ENCODE results near the gene ADARB2. TPM values are rescaled to one million over a fixed set of nuclear protein-coding genes. Genes with fewer than 3 reads are reported as not detected.

The ADARB2 gene
- total and polyA plus RNA-seq, 2 donors (not counting 1 experiment from before 2014, with no cell fraction given): not detected

DNA sequence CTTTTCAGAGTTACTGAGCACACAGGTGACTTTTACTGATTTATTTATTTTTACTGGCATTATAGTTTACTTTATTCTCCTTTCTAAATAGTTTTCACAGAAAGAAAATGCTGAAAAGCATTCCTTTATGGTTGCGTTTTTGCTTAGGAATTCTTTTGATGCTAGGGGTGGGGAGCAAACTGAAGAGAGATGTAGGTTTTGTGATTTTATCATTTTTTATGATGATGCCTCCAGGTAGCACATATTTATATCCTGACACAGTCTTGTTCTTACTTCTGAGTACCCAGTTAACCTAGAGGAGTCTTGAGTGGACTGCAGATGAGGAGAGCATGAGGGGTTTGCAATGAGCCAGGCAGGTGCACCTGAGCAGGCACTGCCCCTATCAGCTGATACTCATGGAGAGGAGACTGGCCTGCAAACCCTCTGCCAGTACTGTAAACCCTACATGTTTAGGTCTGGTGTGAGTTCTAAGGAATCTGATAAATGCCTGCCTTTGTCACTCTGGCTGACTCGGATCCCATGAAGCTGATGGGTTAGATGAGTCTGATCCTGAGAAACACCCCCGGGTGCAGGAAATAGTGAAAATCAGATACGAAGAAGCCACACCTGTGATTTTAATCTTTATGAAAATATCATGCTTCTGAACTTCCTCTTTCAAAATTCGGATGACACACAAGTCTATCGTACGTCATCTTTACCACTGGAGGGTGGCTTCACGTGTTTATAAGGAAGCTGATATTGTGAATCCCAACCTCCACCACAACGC is 378.3 kb downstream of the ADARB2 start:
- no peaks in the 10 kb centered on the region for H3K79me2 ChIP-seq (ENCODE audit: control insufficient read depth, insufficient read depth, low read length)
- H3K4me1 ChIP-seq (ENCODE audit: control insufficient read depth, extremely low read depth, insufficient read depth, low read length): no peaks in the 10 kb centered on the region
- H3K4me2 ChIP-seq (ENCODE audit: extremely low read depth, insufficient read depth, low read length): no peak overlapping the region
- no peak overlapping the region for H3K9ac ChIP-seq (ENCODE audit: insufficient read depth, low read length)
- H3K27me3 ChIP-seq (ENCODE audit: control insufficient read depth, insufficient read depth, low read length): no peaks in the 10 kb centered on the region
- no peaks in the 10 kb centered on the region for H4K20me1 ChIP-seq (ENCODE audit: control insufficient read depth, extremely low read depth, insufficient read depth, low read length)
- no peak for DNase-seq (ENCODE audit: low read depth in 2 of 2)
- H3K36me3 ChIP-seq (ENCODE audit: control insufficient read depth, insufficient read depth, low read length): no peaks in the 10 kb centered on the region
- TF ChIP-seq EZH2 (IDR thresholded peaks at IDR 0.05; ENCODE audit: low read length, missing control alignments): no peak
- TF ChIP-seq, protein P1, sequence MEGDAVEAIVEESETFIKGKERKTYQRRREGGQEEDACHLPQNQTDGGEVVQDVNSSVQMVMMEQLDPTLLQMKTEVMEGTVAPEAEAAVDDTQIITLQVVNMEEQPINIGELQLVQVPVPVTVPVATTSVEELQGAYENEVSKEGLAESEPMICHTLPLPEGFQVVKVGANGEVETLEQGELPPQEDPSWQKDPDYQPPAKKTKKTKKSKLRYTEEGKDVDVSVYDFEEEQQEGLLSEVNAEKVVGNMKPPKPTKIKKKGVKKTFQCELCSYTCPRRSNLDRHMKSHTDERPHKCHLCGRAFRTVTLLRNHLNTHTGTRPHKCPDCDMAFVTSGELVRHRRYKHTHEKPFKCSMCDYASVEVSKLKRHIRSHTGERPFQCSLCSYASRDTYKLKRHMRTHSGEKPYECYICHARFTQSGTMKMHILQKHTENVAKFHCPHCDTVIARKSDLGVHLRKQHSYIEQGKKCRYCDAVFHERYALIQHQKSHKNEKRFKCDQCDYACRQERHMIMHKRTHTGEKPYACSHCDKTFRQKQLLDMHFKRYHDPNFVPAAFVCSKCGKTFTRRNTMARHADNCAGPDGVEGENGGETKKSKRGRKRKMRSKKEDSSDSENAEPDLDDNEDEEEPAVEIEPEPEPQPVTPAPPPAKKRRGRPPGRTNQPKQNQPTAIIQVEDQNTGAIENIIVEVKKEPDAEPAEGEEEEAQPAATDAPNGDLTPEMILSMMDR (conservative IDR thresholded peaks at IDR 0.05 in 1 of 2, IDR thresholded peaks at IDR 0.05 in 1 of 2; ENCODE audit: low read depth in 1 of 2, low read length in 2 of 2): no peak
- H3K9me3 ChIP-seq (ENCODE audit: control insufficient read depth, insufficient read depth, low read depth, low read length): no peaks in the 10 kb centered on the region
- no peak overlapping the region for H2AFZ ChIP-seq (ENCODE audit: low read length)
- H3K4me3 ChIP-seq (replicated peaks in 1 of 4; ENCODE audit: control extremely low read depth in 1 of 4, insufficient read depth in 1 of 4, low read depth in 3 of 4, low read length in 4 of 4): no peak overlapping the region
- H3K27ac ChIP-seq (ENCODE audit: insufficient read depth, low read length): no peak overlapping the region

DNA sequence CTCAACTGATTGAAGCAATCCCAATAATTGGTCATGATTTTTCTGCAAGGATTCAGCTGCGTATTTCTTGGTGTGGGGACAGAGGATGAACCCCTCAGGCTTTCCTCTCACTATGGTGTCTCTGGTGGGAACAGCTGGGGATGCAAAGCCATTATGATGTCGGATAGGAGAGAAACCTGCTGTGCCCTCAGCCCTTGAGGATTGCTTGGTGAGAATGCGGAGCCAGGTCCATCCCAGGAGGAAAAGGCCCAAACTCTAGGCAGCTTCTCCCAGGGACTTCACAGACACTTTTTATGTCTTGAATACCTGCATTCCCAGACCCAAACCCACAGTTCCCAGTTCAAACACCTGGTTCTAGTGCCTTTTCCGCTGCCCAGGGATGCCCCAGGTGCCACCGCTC is 379.2 kb downstream of the ADARB2 start:
- H3K9me3 ChIP-seq (ENCODE audit: control insufficient read depth, insufficient read depth, low read depth, low read length): no peaks in the 10 kb centered on the region
- TF ChIP-seq EZH2 (IDR thresholded peaks at IDR 0.05; ENCODE audit: low read length, missing control alignments): no peak
- TF ChIP-seq, protein P1 (conservative IDR thresholded peaks at IDR 0.05 in 1 of 2, IDR thresholded peaks at IDR 0.05 in 1 of 2; ENCODE audit: low read depth in 1 of 2, low read length in 2 of 2): no peak
- H3K4me2 ChIP-seq (ENCODE audit: extremely low read depth, insufficient read depth, low read length): no peak overlapping the region

DNA sequence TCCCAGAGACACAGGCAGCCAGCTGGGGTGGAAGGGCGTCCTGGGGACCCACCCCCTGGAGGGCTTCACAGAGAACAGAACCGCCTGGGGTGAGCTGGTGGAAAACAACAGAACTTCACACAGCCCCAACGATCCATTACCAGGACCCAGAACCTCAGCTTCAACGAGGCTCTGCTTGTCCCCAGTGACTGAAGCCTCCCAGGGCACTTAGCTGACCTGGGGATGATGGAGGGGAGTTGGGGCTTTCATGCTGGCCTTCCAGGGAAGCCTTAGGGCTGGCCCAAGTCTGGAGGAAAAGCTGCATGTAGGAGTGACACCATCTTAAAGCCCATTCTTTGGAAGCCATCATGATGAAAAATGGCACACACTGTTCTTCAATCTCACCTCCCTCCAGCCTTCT is 381.0 kb downstream of the ADARB2 start:
- no peaks in the 10 kb centered on the region for H3K79me2 ChIP-seq (ENCODE audit: control insufficient read depth, insufficient read depth, low read length)

More for the DNA sequence above, 379.2 kb downstream of the ADARB2 start:
- Histone ChIP-seq H2AFZ (ENCODE audit: low read length) (no peak overlapping the region), H3K27me3 (ENCODE audit: control insufficient read depth, insufficient read depth, low read length) (no peaks in the 10 kb centered on the region), H3K36me3 (ENCODE audit: control insufficient read depth, insufficient read depth, low read length) (no peaks in the 10 kb centered on the region), H3K27ac (ENCODE audit: insufficient read depth, low read length) (no peak overlapping the region), H3K4me3 (replicated peaks in 1 of 4; ENCODE audit: control extremely low read depth in 1 of 4, insufficient read depth in 1 of 4, low read depth in 3 of 4, low read length in 4 of 4) (no peak overlapping the region), H3K4me1 (ENCODE audit: control insufficient read depth, extremely low read depth, insufficient read depth, low read length) (no peaks in the 10 kb centered on the region), H3K9ac (ENCODE audit: insufficient read depth, low read length) (no peak overlapping the region), H3K79me2 (ENCODE audit: control insufficient read depth, insufficient read depth, low read length) (no peaks in the 10 kb centered on the region), H4K20me1 (ENCODE audit: control insufficient read depth, extremely low read depth, insufficient read depth, low read length) (no peaks in the 10 kb centered on the region)
- no peak for DNase-seq (ENCODE audit: low read depth in 2 of 2)

More for the DNA sequence above, 381.0 kb downstream of the ADARB2 start:
- Histone ChIP-seq H4K20me1 (ENCODE audit: control insufficient read depth, extremely low read depth, insufficient read depth, low read length) (no peaks in the 10 kb centered on the region), H3K4me1 (ENCODE audit: control insufficient read depth, extremely low read depth, insufficient read depth, low read length) (no peaks in the 10 kb centered on the region), H3K9ac (ENCODE audit: insufficient read depth, low read length) (no peak overlapping the region), H3K27ac (ENCODE audit: insufficient read depth, low read length) (no peak overlapping the region), H3K4me2 (ENCODE audit: extremely low read depth, insufficient read depth, low read length) (no peak overlapping the region), H3K36me3 (ENCODE audit: control insufficient read depth, insufficient read depth, low read length) (no peaks in the 10 kb centered on the region), H3K27me3 (ENCODE audit: control insufficient read depth, insufficient read depth, low read length) (no peaks in the 10 kb centered on the region), H3K9me3 (ENCODE audit: control insufficient read depth, insufficient read depth, low read depth, low read length) (no peaks in the 10 kb centered on the region), H2AFZ (ENCODE audit: low read length) (no peak overlapping the region), H3K4me3 (replicated peaks in 1 of 4; ENCODE audit: control extremely low read depth in 1 of 4, insufficient read depth in 1 of 4, low read depth in 3 of 4, low read length in 4 of 4) (no peak overlapping the region)
- TF ChIP-seq EZH2 (IDR thresholded peaks at IDR 0.05; ENCODE audit: low read length, missing control alignments): no peak
- TF ChIP-seq, protein P1 (conservative IDR thresholded peaks at IDR 0.05 in 1 of 2, IDR thresholded peaks at IDR 0.05 in 1 of 2; ENCODE audit: low read depth in 1 of 2, low read length in 2 of 2): no peak
- no peak for DNase-seq (ENCODE audit: low read depth in 2 of 2)
